GM19099 (cell line): ENCODE results near the gene SLIT1.

Experiments
- POLR2A ChIP-seq: IDR thresholded peaks from 3 replicates; pipeline ENCODE4 v1.6.1; 2011; ENCODE audit warnings: low read depth; ENCODE audit not compliant: insufficient read length; ENCODE audit errors: extremely low read depth

Gene SLIT1

DNA sequence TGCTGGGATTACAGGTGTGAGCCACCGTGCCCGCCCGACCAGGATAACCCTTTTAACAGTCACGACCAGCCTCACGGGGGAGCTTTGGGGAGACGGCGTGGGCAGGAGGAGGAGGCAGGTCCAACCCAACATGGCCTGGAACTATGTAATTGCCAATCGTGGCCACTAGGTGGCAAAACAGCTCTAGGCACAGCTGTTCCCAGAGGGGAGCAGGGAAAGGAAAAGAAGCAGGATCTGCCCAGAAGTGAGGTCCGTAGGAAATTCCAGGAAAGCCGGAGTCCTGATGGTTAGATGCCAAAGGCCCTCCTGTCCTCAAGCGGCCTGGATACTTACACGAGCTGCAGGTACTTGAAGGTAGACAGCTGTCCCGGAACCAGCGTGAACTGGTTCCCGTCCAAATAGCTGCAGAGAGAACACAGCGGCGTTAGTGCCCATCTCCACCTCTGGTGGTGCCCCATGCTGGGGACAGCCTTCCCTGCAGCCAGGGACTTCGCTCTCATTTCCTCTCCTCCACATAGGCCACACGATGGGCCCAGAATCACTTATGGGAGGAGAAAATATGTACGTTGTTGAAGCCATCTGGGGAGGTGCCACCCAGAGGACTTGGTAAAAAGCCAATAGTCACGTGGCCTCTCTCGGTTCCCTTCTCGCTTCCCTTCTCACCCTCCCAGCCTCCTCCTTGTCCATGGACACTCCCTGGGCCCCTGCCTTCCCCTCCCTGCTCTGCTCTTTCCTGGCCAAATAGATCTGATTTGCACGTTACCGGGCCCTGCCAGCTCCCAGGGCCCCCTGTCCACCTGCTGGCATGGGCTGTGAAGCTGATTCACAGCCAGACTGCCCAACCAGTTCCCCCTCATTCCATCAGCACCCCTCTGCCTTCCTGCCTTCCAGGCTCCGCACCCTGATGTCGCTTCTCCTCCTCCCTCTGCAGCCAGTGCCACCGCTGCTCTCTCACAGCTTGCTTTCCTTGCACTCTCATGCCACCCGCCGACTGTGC lies 148.1 kb downstream of the SLIT1 start:
- TF ChIP-seq POLR2A, result no peak

DNA sequence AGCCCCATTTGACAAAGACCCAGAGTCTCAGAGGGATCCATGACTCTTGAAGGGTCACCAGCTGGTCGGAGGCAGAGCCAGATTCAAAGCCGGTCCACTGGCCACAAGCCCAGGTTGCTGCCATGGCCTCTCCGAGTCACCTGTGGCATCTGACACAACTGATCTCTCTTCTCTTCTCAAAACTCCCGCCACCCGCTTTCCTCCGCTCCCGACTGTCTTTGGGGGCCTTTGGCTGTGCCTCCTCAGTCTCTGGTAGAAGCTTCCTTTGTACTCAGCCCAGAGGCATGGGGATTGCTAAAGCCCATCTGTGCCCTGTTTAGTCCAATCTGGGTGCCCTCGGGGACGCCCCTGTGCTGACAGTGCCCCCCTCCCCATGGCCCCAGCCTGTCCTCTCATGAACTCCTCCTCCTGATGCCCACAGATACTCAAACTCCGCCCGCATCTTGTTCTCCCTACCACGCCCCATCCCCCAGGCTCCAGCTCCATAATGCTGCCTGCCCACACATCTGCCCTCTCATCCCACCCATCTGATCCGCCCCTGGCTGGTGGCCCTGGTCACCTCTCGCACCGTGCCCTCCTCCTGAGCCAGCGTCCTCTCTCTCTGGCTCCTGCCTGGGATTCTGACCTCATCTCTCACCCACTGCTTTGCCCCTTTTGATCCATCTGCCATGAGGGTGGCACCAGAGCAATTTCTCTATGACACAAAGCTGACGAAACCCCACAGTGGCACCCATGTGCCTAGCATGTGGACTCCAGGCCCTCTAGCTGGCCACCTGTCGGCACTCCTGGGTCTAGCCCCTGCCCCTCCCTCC lies 150.6 kb downstream of the SLIT1 start:
- no peak for TF ChIP-seq POLR2A

DNA sequence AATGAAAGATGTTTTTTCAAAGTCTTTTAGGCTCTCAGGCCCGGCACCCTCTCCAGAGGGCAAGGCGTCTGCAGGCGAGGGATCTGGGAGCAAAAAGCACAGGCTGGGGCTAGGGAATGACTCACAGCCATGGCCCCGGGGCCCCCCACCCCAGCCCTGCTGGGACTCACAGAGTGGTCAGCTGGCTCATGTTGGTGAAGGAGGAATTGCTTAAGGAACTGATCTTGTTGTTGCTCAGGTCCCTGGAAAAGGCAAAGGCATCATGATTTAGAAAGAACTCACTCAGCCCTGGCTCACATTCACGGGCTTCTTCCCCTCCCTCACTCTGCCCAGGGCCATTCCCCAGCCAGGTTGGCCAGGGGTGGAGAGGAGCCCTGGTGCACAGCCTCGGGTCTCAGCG lies 151.5 kb downstream of the SLIT1 start:
- no peak for TF ChIP-seq POLR2A

DNA sequence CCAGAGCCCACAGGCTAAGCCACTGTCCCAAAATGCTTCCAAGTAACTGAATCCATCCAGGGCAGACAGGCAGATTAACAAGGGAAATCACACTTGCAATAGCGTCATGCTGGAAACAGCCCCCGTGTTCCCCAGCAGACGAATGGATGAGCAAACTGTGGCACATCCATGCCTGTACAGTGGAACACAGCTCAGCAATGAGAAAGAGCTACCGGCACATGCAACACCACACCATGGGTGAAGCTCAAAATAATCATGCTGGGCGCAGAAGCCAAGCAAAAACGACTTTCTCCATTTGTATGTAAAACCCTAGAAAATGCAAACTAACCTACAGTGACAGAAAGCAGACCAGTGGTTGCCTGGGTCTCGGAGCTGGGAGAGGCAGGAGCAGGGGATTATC lies 153.1 kb downstream of the SLIT1 start:
- TF ChIP-seq POLR2A, result no peak

DNA sequence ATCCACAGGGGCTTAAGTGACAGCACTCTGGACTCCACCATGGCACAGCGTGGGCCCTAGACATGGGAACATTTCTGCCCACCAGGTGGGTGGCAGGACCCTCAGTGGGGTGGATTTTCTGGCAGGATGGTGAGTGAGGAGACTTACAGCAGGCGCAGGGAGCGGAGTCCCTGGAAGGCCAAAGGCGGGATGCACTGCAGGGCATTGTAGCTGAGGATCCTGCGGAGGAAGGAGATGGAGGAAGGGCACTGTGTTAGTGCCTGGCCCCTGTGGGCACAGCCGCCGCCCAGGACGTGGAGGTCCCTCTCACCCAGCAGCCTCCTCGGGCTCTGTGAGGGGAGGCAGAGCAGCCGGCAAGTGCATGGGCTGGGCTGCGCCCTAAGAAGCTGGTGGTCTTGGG lies 154.3 kb downstream of the SLIT1 start:
- no peak for TF ChIP-seq POLR2A

GRCh38 chr10:97030894-97031293 lies 154.9 kb downstream of the SLIT1 start:
- TF ChIP-seq POLR2A, result no peak

- TF ChIP-seq POLR2A, result no peak
These were observed 156.5 kb downstream of the SLIT1 start for GRCh38 chr10:97029271-97029670.

GRCh38 chr10:97028832-97029178 lies 157.0 kb downstream of the SLIT1 start:
- TF ChIP-seq POLR2A, result no peak

DNA sequence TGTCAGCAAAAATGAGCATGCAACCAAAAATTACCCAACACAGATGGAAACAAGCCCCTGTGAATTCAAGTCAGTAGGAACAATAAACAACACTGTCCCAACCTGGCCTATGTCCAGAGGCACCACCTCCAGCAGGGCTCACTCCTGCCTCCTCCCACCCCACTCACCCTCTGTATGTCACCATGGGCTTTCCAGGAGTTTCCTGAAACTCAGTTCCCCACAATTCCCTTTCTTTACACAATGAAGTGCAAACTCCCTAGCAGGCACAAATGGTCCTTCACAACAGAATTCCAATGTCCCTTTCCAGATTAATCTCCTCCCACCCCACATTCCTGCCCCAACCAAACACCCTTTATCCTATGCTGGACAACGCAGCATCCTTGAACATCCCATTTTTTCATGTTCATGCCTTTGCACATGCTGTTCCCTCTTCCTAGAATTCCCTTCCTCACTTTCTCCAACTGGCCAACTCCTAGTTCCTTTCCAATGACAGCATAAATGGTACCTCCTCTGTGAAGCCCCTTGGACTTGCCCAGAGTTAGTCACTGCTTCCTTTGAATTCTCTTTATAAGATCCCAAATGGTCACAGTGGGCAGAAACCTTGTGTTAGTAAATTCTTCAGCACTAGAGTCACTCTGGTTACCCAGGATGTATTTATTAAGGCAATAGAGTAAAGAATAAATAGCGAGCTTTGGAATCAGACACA lies 157.5 kb downstream of the SLIT1 start:
- no peak for TF ChIP-seq POLR2A

DNA sequence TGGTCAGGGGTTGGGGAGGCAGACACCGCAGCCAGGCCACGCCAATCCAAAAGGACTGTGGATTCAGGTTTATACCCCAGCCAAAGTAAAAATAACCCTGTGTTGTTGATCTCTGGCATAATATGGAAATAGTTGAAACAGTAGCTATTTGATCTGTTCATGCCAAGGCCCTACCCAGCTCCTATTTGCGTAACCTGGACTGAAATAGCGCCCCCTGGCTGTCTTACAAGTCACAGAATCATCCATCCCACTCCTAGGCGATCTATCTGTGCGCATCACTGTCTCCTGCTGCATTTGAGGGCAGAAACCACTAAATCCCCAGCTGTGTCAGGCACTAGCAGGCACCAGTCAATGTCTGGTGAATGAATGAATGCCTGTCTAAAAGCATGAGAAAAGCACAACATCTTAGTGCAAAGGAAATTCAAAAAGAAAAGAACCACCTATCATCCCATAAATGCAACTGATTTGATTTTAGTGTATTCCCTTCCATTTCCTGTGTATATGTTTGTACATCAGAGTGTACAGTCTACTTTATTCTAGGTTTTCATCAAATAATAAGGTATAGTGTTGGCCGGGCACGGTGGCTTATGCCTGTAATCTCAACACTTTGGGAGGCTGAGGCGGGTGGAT lies 160.0 kb downstream of the SLIT1 start:
- TF ChIP-seq POLR2A, result no peak

DNA sequence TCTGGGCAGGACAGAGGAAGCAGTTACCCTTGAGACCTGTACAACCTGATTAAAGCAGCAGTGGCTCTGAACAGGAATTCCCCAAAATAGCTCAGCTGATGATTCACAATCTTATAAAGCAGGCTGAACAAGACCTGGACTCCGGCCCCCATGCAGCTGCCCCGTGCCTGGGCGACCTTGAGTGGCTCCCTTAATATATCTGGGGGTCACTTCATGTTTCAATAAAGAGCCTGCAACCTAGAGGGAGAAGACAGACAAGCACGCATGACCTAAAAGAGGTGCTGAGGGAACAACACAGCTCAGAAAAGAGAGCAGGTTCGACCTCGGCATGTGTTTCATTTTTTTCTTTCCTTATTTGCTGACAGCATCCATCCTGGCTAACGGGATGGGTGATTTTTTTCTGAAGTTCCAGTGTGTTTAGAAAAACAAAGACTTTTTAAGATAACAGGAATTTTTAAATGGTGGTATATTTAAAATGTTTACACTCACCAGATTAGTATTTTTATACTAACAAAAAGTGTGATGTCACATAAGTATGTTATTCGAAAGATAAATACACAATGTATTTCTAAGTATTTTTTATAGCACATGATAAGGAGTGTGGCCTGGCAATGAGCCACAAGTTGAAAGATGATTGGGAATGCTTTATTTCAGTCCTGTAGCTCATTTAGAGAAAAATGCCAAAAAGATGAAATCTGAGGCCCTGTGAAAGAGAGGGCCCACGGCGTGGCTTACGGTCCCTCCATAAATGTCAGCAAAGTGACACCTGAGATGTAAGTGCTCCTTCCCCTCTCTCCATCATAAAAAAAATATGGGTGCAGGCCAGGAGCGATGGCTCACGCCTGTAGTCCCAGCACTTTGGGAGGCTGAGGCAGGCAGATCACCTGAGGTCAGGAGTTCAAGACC lies 161.3 kb downstream of the SLIT1 start:
- no peak for TF ChIP-seq POLR2A

- no peak for TF ChIP-seq POLR2A
These were observed 162.2 kb downstream of the SLIT1 start for GRCh38 chr10:97023401-97024167.

GRCh38 chr10:97022616-97023015 lies 163.1 kb downstream of the SLIT1 start:
- TF ChIP-seq POLR2A, result no peak
